Tibial nerve (tissue), 4 donors: Measurements from ENCODE around the gene ZNF740. TPM values are rescaled to one million over a fixed set of nuclear protein-coding genes. Genes with fewer than 3 reads are reported as not detected.

Source experiments
- DNase-seq, 2 donors: peaks; one replicate each; pipeline ENCODE4 v3.0.0-alpha.2; 2019; ENCODE audit warnings: low spot score in 2 of 2
- H3K27ac ChIP-seq, 4 donors: fragments of 200-600 bp; sonication (generic) in 3 of 4; one replicate each; pipeline ENCODE4 v1.5.1; 2017 to 2019; ENCODE audit warnings: mild to moderate bottlenecking in 1 of 4
- H3K27me3 ChIP-seq, 2 donors: fragments of 200-600 bp; sonication (generic) in 1 of 2; one replicate each; pipeline versions ENCODE4 v1.5.1 to v1.6.0; 2017 to 2019
- H3K36me3 ChIP-seq, 3 donors: fragments of 200-600 bp; sonication (generic); one replicate each; pipeline ENCODE4 v1.5.1; 2018 to 2019
- H3K4me1 ChIP-seq, 4 donors: fragments of 200-600 bp; sonication (generic) in 3 of 4; one replicate each; pipeline ENCODE4 v1.5.1; 2017 to 2019
- H3K4me3 ChIP-seq, 4 donors: fragments of 200-600 bp; sonication (generic) in 3 of 4; one replicate each; pipeline ENCODE4 v1.5.1; 2017 to 2019; ENCODE audit warnings: mild to moderate bottlenecking in 1 of 4, moderate library complexity in 1 of 4
- H3K9me3 ChIP-seq, 4 donors: fragments of 200-600 bp; sonication (generic) in 3 of 4; one replicate each; pipeline ENCODE4 v1.5.1; 2017 to 2019
- CTCF ChIP-seq, 5 experiments: fragments of 200-600 bp in 3 of 5; fragments of 450-650 bp in 2 of 5; sonication (generic) in 3 of 5; IDR thresholded peaks; one replicate each; pipeline ENCODE4 v1.5.1; 2016 to 2019; ENCODE audit warnings: antibody characterized with exemption in 5 of 5, mild to moderate bottlenecking in 3 of 5, moderate library complexity in 2 of 5
- EP300 ChIP-seq, 2 donors: sonication (generic); formaldehyde crosslinking; IDR thresholded peaks; one replicate each; pipeline ENCODE4 v1.6.1; 2017; ENCODE audit warnings: antibody characterized with exemption in 2 of 2, mild to moderate bottlenecking in 1 of 2
- POLR2A ChIP-seq, 2 donors: fragments of 450-650 bp; IDR thresholded peaks; one replicate each; pipeline ENCODE4 v1.6.1; 2017; ENCODE audit warnings: antibody characterized with exemption in 2 of 2, mild to moderate bottlenecking in 2 of 2, moderate library complexity in 2 of 2
- WGBS, 2 donors: methylation state at CpG; one replicate each; pipeline ENCODE4 v1.1.5; 2018; 5-methylcytosine and 5-hydroxymethylcytosine counted together
- total RNA-seq, 4 donors: library from RNA; depleted of rRNA; stranded (reverse); fragments of >200 nt; gene quantifications; one replicate each; pipeline ENCODE4 v1.1.0, GENCODE V29; 2016

ZNF740 gene
- total RNA-seq, 4 donors from 2014 or later: 10.2 to 67.7 (median 22.7) TPM

GRCh38 chr12:53214687-53215455, 34.3 kb downstream of the ZNF740 start:
- H3K36me3 ChIP-seq: peaks cover 0 to 59% (median 4%) of the 10 kb centered on the region in 3 donors
- H3K27me3 ChIP-seq: no peaks in the 10 kb centered on the region
- no peak for DNase-seq
- WGBS, 2 donors: 51 to 63% methylated on average over 12 of the region's 12 CpGs
- no peak overlapping the region for H3K4me3 ChIP-seq
- TF ChIP-seq POLR2A (IDR thresholded peaks at IDR 0.05) (no peak), EP300 (IDR thresholded peaks at IDR 0.05) (no peak), CTCF (IDR thresholded peaks at IDR 0.05) (no peak)
- no peaks in the 10 kb centered on the region for H3K9me3 ChIP-seq
- H3K4me1 ChIP-seq: peaks cover 0 to 60% (median 29%) of the 10 kb centered on the region in 4 donors
- peak overlapping the region in 3 of 4 donors; percentile 9 to 62 (median 41) for H3K27ac ChIP-seq

GRCh38 chr12:53215497-53215896, 35.0 kb downstream of the ZNF740 start:
- Histone ChIP-seq H3K4me1 (peaks cover 0 to 60% (median 29%) of the 10 kb centered on the region in 4 donors), H3K36me3 (peaks cover 0 to 53% (median 4%) of the 10 kb centered on the region in 3 donors), H3K9me3 (no peaks in the 10 kb centered on the region), H3K4me3 (no peak overlapping the region), H3K27me3 (no peaks in the 10 kb centered on the region), H3K27ac (peak overlapping the region in 3 of 4 donors; percentile 9 to 62 (median 41))
- 67 to 72% methylated on average over 8 of the region's 8 CpGs for WGBS, 2 donors
- DNase-seq: no peak
- TF ChIP-seq POLR2A (IDR thresholded peaks at IDR 0.05) (no peak), EP300 (IDR thresholded peaks at IDR 0.05) (no peak), CTCF (IDR thresholded peaks at IDR 0.05) (no peak)

- TF ChIP-seq POLR2A (IDR thresholded peaks at IDR 0.05) (no peak), EP300 (IDR thresholded peaks at IDR 0.05) (peak in 1 of 2 donors; percentile 51), CTCF (IDR thresholded peaks at IDR 0.05) (no peak)
- no peaks in the 10 kb centered on the region for H3K27me3 ChIP-seq
- no peaks in the 10 kb centered on the region for H3K9me3 ChIP-seq
- peaks cover 0 to 35% (median 0%) of the 10 kb centered on the region in 3 donors for H3K36me3 ChIP-seq
- H3K4me1 ChIP-seq: peaks cover 0 to 65% (median 34%) of the 10 kb centered on the region in 4 donors
- WGBS, 2 donors: 27 to 33% methylated on average over 17 to 19 of the region's 19 CpGs
- peak overlapping the region; percentile 53 to 78 (median 68) for H3K4me3 ChIP-seq
- no peak for DNase-seq
- H3K27ac ChIP-seq: peak overlapping the region; percentile 92 to 100 (median 96)
Observed at GRCh38 chr12:53217051-53217930, 36.8 kb downstream of the ZNF740 start.

DNA sequence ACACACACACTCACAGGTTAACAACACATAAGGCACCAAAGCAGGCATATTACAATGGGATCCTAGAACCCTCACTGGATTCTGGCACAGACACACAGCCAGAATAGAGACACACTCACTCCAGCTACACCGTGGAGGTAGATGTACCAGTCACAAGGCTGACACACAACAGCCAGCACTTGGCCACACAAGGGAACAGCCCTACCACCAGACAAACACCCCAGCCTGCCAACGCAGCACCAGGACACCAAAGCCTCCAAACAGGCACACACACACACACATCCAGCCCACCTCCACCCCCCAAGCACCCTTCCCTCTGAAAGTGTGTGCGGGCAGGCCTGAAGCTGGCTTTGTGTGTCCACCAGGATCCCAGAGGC, 37.4 kb downstream of the ZNF740 start:
- H3K4me3 ChIP-seq: peak overlapping the region; percentile 53 to 78 (median 68)
- no peak for DNase-seq
- WGBS, 2 donors: 24 to 45% methylated on average over 3 of the region's 3 CpGs
- peak overlapping the region; percentile 92 to 100 (median 96) for H3K27ac ChIP-seq
- H3K36me3 ChIP-seq: peaks cover 0 to 29% (median 0%) of the 10 kb centered on the region in 3 donors
- no peaks in the 10 kb centered on the region for H3K27me3 ChIP-seq
- TF ChIP-seq CTCF (IDR thresholded peaks at IDR 0.05) (no peak), POLR2A (IDR thresholded peaks at IDR 0.05) (no peak), EP300 (IDR thresholded peaks at IDR 0.05) (no peak)
- peaks cover 0 to 72% (median 41%) of the 10 kb centered on the region in 4 donors for H3K4me1 ChIP-seq
- H3K9me3 ChIP-seq: no peaks in the 10 kb centered on the region
